SK-N-SH treated with all-trans-retinoic acid at 6 μM for 48 hours (cell line): ENCODE data around the gene AFF1.

Source experiments
- ATAC-seq: fragments of 200-7000 bp; cut with Tn5 transposase; 3 replicates; pipeline ENCODE4 v1.9.1; 2020; ENCODE audit warnings: mild to moderate bottlenecking, moderate library complexity
- ARNTL ChIP-seq: fragments of 450-650 bp; formaldehyde crosslinking; IDR thresholded peaks from 2 replicates; pipeline ENCODE4 v1.5.0; 2020; ENCODE audit warnings: low read depth, mild to moderate bottlenecking, moderate library complexity, borderline replicate concordance
- BACH2 ChIP-seq: fragments of 250-450 bp; sonication (Bioruptor Pico); IDR thresholded peaks from 2 replicates; pipeline ENCODE4 v1.9.0; 2021; ENCODE audit warnings: mild to moderate bottlenecking, borderline replicate concordance
- CSDC2 ChIP-seq: fragments of 250-450 bp; sonication (Bioruptor Pico); IDR thresholded peaks from 2 replicates; pipeline ENCODE4 v1.5.0; 2020; ENCODE audit warnings: mild to moderate bottlenecking, moderate library complexity
- ESRRG ChIP-seq: fragments of 250-450 bp; sonication (Bioruptor Pico); IDR thresholded peaks from 2 replicates; pipeline ENCODE4 v1.6.1; 2021; ENCODE audit warnings: mild to moderate bottlenecking
- GLIS3 ChIP-seq: fragments of 250-450 bp; sonication (Bioruptor Pico); IDR thresholded peaks from 2 replicates; pipeline ENCODE4 v1.5.0; 2020; ENCODE audit warnings: mild to moderate bottlenecking, moderate library complexity
- ISL1 ChIP-seq: fragments of 250-450 bp; sonication (Bioruptor Pico); IDR thresholded peaks from 2 replicates; pipeline ENCODE4 v2.1.2; 2022; ENCODE audit warnings: mild to moderate bottlenecking, moderate library complexity
- OSR1 ChIP-seq: fragments of 250-450 bp; sonication (Bioruptor Pico); IDR thresholded peaks from 2 replicates; pipeline ENCODE4 v1.8.0; 2022; ENCODE audit warnings: moderate library complexity, mild to moderate bottlenecking, inconsistent platforms
- PPARA ChIP-seq: fragments of 250-450 bp; sonication (Bioruptor Pico); IDR thresholded peaks from 2 replicates; pipeline ENCODE4 v1.5.0; 2020; ENCODE audit warnings: mild to moderate bottlenecking, borderline replicate concordance
- RARB ChIP-seq: fragments of 250-450 bp; sonication (Bioruptor Pico); IDR thresholded peaks from 2 replicates; pipeline ENCODE4 v1.8.0; 2021; ENCODE audit warnings: mild to moderate bottlenecking, moderate library complexity
- SNAI2 ChIP-seq: fragments of 250-450 bp; sonication (Bioruptor Pico); IDR thresholded peaks from 2 replicates; pipeline ENCODE4 v1.5.0; 2020; ENCODE audit warnings: mild to moderate bottlenecking, moderate library complexity
- TCF4 ChIP-seq: fragments of 250-450 bp; sonication (Bioruptor Pico); IDR thresholded peaks from 2 replicates; pipeline ENCODE4 v1.8.0; 2021; ENCODE audit warnings: mild to moderate bottlenecking, moderate library complexity, borderline replicate concordance
- TOX ChIP-seq: fragments of 250-450 bp; sonication (Bioruptor Pico); IDR thresholded peaks from 2 replicates; pipeline ENCODE4 v1.8.0; 2021; ENCODE audit warnings: mild to moderate bottlenecking, moderate library complexity, borderline replicate concordance
- TSHZ2 ChIP-seq: fragments of 250-450 bp; sonication (Bioruptor Pico); IDR thresholded peaks from 2 replicates; pipeline ENCODE4 v1.5.0; 2020; ENCODE audit warnings: mild to moderate bottlenecking, moderate library complexity
- ZC3H10 ChIP-seq: fragments of 250-450 bp; sonication (Bioruptor Pico); IDR thresholded peaks from 2 replicates; pipeline ENCODE4 v1.5.1; 2021; ENCODE audit warnings: mild to moderate bottlenecking, moderate library complexity
- ZFP3 ChIP-seq: fragments of 250-450 bp; sonication (Bioruptor Pico); IDR thresholded peaks from 2 replicates; pipeline ENCODE4 v1.5.0; 2020; ENCODE audit warnings: mild to moderate bottlenecking, moderate library complexity
- ZFP30 ChIP-seq: fragments of 450-650 bp; formaldehyde crosslinking; IDR thresholded peaks from 2 replicates; pipeline ENCODE4 v1.5.0; 2022; ENCODE audit warnings: mild to moderate bottlenecking, moderate library complexity
- ZNF565 ChIP-seq: fragments of 450-650 bp; formaldehyde crosslinking; conservative IDR thresholded peaks from 2 replicates; pipeline ENCODE4 v1.5.0; 2020; ENCODE audit warnings: low read depth, mild to moderate bottlenecking, moderate library complexity
- ZNF70 ChIP-seq: fragments of 450-650 bp; formaldehyde crosslinking; IDR thresholded peaks from 2 replicates; pipeline ENCODE4 v1.5.0; 2020; ENCODE audit warnings: mild to moderate bottlenecking, moderate library complexity
- ZNF8 ChIP-seq: fragments of 450-650 bp; formaldehyde crosslinking; IDR thresholded peaks from 2 replicates; pipeline ENCODE4 v1.5.0; 2020; ENCODE audit warnings: mild to moderate bottlenecking, moderate library complexity
- TF ChIP-seq, protein P1 (sequence below): fragments of 250-450 bp; sonication (Bioruptor Pico); IDR thresholded peaks from 2 replicates; pipeline ENCODE4 v1.5.1; 2021; ENCODE audit warnings: mild to moderate bottlenecking, moderate library complexity
- TF ChIP-seq, protein P2 (sequence below): fragments of 250-450 bp; sonication (Bioruptor Pico); IDR thresholded peaks from 2 replicates; pipeline ENCODE4 v1.8.0; 2021; ENCODE audit warnings: low read depth, mild to moderate bottlenecking, moderate library complexity, borderline replicate concordance

Gene AFF1

DNA sequence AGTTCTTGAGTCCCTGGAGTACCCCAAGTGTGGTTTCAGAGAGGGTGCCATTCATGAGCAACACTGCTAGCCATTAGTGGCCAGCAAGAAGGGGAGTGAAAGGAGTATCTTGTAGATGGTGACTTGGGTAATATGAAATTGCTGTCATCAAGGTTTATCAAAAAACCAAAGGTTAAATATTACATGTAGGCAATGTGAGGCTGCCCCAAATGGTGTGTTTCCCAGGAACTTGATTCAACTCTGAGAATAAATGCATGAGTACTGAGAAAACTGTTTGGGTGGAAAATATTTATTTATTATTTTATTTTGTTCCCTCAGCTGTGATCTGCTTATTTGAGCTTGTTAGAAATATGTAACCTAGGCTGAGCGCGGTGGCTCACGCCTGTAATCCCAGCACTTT lies 55.7 kb downstream of the AFF1 start:
- TF ChIP-seq TSHZ2 (CRISPR knock-in tag) (no peak), RARB (CRISPR knock-in tag) (no peak), ZC3H10 (CRISPR knock-in tag) (no peak), ZNF8 (CRISPR knock-in tag) (no peak), OSR1 (CRISPR knock-in tag) (no peak), BACH2 (CRISPR knock-in tag) (no peak), ZFP30 (CRISPR knock-in tag) (no peak), ZNF565 (CRISPR knock-in tag) (no peak), TOX (no peak), ESRRG (CRISPR knock-in tag) (no peak), ISL1 (CRISPR knock-in tag) (no peak), ZNF70 (CRISPR knock-in tag) (no peak)
- TF ChIP-seq, all 23 proteins: peak for 0
- ATAC-seq, result no peak

GRCh38 chr4:86991994-86992393 lies 57.2 kb downstream of the AFF1 start:
- TF ChIP-seq, protein P1, sequence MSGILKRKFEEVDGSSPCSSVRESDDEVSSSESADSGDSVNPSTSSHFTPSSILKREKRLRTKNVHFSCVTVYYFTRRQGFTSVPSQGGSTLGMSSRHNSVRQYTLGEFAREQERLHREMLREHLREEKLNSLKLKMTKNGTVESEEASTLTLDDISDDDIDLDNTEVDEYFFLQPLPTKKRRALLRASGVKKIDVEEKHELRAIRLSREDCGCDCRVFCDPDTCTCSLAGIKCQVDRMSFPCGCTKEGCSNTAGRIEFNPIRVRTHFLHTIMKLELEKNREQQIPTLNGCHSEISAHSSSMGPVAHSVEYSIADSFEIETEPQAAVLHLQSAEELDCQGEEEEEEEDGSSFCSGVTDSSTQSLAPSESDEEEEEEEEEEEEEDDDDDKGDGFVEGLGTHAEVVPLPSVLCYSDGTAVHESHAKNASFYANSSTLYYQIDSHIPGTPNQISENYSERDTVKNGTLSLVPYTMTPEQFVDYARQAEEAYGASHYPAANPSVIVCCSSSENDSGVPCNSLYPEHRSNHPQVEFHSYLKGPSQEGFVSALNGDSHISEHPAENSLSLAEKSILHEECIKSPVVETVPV (CRISPR knock-in tag), result no peak
- TF ChIP-seq PPARA (CRISPR knock-in tag), result no peak
- TF ChIP-seq TSHZ2 (CRISPR knock-in tag), result no peak
- ATAC-seq, result no peak

GRCh38 chr4:86993909-86994681 lies 59.3 kb downstream of the AFF1 start:
- no peak for ATAC-seq
- TF ChIP-seq ESRRG (CRISPR knock-in tag) (no peak), ISL1 (CRISPR knock-in tag) (no peak), GLIS3 (CRISPR knock-in tag) (no peak), RARB (CRISPR knock-in tag) (no peak)

DNA sequence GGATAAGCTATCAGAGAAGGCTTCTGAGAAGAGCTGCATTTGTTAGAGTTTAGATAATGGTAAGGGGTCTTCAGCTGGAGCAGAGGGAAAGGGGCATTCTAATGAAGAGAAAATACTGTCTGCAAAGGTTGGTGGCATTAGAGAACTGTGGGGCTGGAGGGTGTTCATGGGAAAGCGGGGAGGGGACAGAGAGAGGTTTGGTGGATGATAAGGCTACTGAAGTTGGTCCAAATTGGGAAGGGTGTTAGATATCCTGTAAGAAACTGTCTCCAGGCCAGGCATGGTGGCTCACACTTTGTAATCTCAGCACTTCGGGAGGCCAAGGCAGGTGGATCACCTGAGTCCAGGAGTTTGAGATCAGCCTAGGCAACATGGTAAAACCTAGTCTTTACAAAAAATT lies 59.9 kb downstream of the AFF1 start:
- ATAC-seq, result no peak
- TF ChIP-seq ISL1 (CRISPR knock-in tag) (no peak), ZFP3 (no peak), ESRRG (CRISPR knock-in tag) (no peak), CSDC2 (CRISPR knock-in tag) (no peak), BACH2 (CRISPR knock-in tag) (no peak), TCF4 (CRISPR knock-in tag) (no peak), ZNF565 (CRISPR knock-in tag) (no peak), ZNF70 (CRISPR knock-in tag) (no peak), ZC3H10 (CRISPR knock-in tag) (no peak), ZNF8 (CRISPR knock-in tag) (no peak), TSHZ2 (CRISPR knock-in tag) (no peak), ARNTL (no peak), SNAI2 (CRISPR knock-in tag) (no peak)
- TF ChIP-seq, protein P2, sequence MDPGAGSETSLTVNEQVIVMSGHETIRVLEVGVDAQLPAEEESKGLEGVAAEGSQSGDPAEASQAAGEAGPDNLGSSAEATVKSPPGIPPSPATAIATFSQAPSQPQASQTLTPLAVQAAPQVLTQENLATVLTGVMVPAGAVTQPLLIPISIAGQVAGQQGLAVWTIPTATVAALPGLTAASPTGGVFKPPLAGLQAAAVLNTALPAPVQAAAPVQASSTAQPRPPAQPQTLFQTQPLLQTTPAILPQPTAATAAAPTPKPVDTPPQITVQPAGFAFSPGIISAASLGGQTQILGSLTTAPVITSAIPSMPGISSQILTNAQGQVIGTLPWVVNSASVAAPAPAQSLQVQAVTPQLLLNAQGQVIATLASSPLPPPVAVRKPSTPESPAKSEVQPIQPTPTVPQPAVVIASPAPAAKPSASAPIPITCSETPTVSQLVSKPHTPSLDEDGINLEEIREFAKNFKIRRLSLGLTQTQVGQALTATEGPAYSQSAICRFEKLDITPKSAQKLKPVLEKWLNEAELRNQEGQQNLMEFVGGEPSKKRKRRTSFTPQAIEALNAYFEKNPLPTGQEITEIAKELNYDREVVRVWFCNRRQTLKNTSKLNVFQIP (CRISPR knock-in tag), result no peak
- TF ChIP-seq, protein P1 (CRISPR knock-in tag), result no peak
